ENCODE measurements around the gene SAPCD1.

DNA sequence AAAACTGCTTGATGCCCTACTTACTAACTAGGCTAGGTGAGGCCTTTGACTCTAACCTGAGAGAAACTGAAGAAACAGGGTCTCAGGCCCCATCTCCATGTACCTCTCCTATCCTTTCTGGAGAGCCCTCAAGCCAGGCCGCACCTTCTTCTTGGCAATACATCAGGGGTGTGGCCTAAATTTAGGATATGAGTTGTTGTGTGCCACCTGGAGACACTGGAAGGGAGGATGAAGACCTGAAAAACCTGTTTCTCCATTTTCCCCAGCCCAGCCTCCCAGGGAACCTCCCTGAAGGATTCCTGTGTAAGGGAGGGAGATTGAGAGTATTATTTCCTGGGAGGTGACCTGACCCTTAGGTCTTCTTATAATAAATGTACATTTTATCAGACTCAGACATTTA lies 44.2 kb upstream of the SAPCD1 start:
- TF ChIP-seq POLR2A (IDR thresholded peaks at IDR 0.05), result no peak
- TF ChIP-seq CTCF (IDR thresholded peaks at IDR 0.05), result no peak
- peak; percentile 94 for TF ChIP-seq POLR2AphosphoS5 (IDR thresholded peaks at IDR 0.05)
